T-helper 1 cell treated with Interleukin-12 subunit alpha and Interleukin-12 subunit beta and Interleukin-4 antibody, amounts not matched to agents 30 ng/mL and 1 ng/mL, for 36 hours (primary cell): ENCODE measurements around the gene PCGF1. TPM values are rescaled to one million over a fixed set of nuclear protein-coding genes. Genes with fewer than 3 reads are reported as not detected.

Experiments
- intact Hi-C: fragments of 100-400 bp; cut with micrococcal nuclease; formaldehyde crosslinking; loops from one replicate; pipeline ENCODE4 v1.15.1; 2024
- total RNA-seq: library from RNA; stranded (reverse); gene quantifications from 2 replicates; pipeline ENCODE4 v1.2.3, GENCODE V29; 2022

The PCGF1 gene
- total RNA-seq, 1 donor from 2014 or later: 36.4 TPM

- intact Hi-C loops: loop anchor here (1.0 kb wide), 3 partner anchors 9 to 17 kb away; partner anchors contain the start of genes AUP1, HTRA2, LBX2 and PCGF1
These were observed 9.2 kb upstream of the PCGF1 start for GRCh38 chr2:74516650-74517049.

DNA sequence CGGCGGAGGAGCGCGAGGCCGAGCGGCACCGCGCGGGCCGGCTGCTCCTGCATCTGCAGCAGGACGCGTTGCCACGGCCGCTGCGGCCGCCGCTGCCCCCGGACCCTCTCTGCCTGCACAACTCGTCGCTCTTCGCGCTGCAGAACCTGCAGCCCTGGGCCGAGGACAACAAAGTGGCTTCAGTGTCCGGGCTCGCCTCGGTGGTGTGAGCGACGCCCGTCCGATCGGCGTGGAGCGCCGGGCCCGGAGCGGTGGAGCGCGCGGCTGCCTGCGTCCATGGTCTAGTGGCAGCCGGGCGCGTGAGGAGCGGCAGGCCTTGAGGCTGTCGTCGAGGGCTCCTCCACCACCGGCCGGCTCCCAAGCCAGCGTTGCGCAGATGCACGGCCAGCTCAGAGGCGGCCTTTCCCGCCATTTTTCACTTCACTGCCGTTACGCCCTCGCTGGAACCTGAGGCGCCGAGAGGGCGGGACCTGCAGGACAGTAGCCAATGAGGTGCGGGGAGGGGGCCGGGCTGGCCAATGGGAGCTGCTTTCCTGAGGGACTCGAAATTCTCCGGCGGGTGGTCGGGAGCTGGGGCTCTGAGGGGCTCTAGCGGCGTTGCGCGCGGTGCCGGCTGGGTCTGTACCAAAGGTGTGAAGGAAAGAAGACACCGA, 8.6 kb upstream of the PCGF1 start:
- intact Hi-C loops: loop anchor here (1.0 kb wide), 3 partner anchors 9 to 17 kb away; partner anchors contain the start of genes AUP1, HTRA2, LBX2 and PCGF1

DNA sequence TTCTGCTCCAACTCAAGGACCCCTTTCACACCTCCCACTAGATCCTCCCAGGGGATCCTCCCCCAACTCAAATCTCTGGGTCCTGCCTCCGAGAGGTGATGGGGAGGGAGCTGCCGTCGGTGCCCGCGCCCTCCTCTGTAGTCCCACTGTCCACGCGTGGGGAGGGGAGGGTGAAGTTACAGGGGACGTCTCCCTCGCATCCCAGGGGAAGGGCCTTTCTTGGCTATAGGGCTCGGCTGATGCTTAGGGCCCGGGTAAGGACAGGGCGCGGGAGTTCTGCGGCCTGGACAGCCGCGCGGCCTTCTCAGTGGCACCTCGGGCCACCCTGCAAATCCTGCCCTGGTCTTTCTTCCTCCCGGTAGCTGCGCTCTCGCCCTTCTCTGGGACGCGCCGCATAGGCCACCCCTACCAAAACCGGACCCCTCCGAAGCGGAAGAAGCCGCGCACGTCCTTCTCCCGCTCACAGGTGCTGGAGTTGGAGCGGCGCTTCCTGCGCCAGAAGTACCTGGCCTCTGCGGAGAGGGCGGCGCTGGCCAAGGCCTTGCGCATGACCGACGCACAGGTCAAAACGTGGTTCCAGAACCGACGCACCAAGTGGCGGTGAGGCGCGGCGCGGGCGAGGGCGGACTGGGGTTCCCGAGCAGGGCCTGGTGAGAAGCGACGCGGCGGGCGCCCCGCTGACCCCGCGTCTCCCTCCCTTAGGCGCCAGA, 7.9 kb upstream of the PCGF1 start:
- intact Hi-C loops: no loop called here

GRCh38 chr2:74514368-74515270, 7.1 kb upstream of the PCGF1 start, which contains the start of gene TLX2:
Gene TLX2, plus strand, starts transcription at chr2:74514450. Its CDS starts 357 bp downstream, at chr2:74514807.
- intact Hi-C loops: loop anchor here (1.0 kb wide), 1 partner anchor 18 kb away; no protein-coding TSS in a partner anchor

DNA sequence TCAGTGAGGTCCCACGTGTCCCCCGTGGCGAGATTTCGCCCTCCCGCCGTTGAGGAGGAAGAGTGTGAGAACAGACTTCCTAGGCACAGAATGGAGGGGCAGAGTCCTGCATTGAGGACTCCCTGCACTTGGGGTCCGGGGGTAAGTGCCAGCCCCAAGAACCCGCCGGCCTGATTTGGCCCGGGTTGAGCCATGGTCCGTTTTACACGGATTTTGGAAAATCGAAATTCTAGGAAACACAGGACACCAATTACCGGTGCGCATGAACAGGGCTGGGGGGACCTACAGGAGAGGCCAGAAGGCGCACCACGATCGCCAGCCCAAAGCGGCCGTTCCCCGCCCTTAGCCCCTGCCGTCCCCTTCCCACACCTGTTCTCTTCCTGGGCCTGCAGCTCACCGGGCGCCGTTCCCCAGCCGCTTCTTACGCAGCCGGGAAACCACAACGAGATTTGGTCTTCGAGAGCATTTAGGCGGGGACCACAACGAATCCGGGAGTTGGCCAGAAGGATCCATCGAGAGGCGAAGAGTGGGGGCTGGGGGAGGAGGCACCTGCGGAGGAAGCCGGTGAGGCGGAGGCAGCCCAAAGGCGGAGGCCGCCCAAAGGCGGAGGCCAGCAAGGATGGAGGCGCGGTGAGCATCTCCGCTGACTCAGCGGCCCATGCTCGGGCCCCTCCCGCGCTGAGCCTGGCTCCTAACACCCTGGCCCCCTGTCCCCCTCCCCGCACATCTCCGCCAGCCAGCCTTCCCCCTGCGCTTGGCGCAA, 6.3 kb upstream of the PCGF1 start:
- intact Hi-C loops: loop anchor here (1.0 kb wide), 1 partner anchor 19 kb away; no protein-coding TSS in a partner anchor

GRCh38 chr2:74512744-74513604, 5.5 kb upstream of the PCGF1 start:
- intact Hi-C loops: no loop called here

DNA sequence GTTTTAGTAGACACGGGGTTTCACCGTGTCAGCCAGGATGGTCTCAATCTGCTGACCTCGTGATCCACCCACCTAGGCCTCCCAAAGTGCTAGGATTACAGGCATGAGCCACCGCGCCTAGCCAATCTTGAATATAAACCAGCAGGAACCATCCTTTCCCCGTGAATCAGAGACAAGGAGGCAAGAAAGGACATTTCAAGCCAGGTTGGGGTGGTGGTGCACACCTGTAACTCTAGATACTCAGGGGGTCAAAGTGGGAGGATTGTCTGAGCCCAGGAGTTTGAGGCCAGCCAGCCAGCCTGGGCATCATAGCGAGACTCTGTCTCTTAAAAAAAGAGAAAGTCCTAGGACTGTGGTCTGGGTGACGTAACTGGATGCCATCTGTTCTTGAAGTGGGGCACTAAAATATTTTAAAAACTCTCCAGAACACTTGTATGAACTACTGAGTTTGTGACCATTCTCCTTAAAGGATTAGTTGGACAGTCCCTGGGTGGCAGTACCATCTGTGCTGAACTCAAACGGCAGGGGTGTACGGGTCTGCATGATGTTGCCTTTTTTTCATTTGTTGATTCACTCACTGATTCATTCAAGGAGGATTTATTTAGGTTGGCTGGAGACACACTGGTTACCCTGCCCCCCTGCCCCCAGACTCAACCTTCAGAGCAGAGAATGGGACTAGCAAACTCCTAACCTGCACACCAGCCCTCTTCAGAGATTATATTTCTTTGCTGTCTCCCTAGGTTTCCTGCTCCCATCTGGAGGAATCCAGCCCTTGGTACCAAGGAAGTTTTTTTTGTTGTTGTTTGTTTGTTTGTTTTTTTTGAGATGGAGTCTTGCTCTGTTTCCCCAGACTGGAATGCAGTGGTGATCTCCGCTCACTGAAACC, 3.9 kb upstream of the PCGF1 start:
- intact Hi-C loops: no loop called here

DNA sequence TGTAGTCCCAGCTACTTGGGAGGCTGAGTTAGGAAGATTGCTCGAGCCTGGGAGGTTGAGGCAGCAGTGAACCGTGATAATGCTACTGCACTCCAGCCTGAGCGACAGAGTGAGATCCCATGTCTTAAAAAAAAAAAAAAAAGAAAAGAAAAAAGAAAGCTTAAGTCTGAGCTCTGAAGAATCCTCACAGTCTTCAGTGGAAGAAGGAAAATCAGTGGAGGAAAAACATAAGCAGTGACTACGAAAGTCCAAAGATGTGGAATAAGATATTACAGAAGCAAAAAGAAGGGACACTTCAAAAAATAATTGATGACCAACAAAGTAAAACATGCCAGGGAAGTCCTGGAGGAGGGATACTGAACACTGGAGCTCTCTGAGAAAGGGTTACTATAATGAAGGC, 2.8 kb upstream of the PCGF1 start:
- intact Hi-C loops: no loop called here

- intact Hi-C loops: loop anchor here (1.0 to 2.0 kb wide), 14 partner anchors 8 to 771 kb away; partner anchors contain the start of genes AUP1, C2orf81, DGUOK and DOK1
These were observed 528 bp upstream of the PCGF1 start for GRCh38 chr2:74507926-74508520.

- intact Hi-C loops: loop anchor here (2.0 kb wide), 4 partner anchors 51 to 239 kb away; partner anchors contain the start of genes C2orf81, INO80B, SEMA4F and WDR54
These were observed 1.8 kb downstream of the PCGF1 start for GRCh38 chr2:74505448-74506246.

DNA sequence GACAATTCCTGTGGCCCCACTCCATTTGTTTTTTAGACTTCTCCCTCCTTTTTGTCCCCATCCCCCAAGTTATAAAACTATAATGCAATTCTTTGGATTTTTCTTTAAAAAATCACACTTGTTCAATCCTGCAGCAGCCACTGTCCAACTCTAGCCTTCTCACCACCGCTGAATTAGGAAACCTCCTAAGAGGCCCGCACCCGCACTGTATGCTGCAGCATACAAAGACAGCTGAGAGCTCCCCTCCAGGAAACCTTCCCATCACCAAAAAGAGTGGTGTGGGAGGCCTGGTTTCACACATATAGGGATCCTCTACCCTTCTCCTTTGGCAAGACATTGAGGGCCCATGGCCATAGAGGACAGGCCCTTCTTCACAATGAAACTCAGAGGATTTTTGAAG, 2.9 kb downstream of the PCGF1 start:
- intact Hi-C loops: loop anchor here (5.0 kb wide), 1 partner anchor 1212 kb away; the partner anchor contains the start of gene EGR4

- intact Hi-C loops: loop anchor here (1.0 to 5.0 kb wide), 2 partner anchors 20 to 1211 kb away; partner anchors contain the start of genes EGR4 and TTC31
These were observed 3.7 kb downstream of the PCGF1 start for GRCh38 chr2:74503506-74504475.

DNA sequence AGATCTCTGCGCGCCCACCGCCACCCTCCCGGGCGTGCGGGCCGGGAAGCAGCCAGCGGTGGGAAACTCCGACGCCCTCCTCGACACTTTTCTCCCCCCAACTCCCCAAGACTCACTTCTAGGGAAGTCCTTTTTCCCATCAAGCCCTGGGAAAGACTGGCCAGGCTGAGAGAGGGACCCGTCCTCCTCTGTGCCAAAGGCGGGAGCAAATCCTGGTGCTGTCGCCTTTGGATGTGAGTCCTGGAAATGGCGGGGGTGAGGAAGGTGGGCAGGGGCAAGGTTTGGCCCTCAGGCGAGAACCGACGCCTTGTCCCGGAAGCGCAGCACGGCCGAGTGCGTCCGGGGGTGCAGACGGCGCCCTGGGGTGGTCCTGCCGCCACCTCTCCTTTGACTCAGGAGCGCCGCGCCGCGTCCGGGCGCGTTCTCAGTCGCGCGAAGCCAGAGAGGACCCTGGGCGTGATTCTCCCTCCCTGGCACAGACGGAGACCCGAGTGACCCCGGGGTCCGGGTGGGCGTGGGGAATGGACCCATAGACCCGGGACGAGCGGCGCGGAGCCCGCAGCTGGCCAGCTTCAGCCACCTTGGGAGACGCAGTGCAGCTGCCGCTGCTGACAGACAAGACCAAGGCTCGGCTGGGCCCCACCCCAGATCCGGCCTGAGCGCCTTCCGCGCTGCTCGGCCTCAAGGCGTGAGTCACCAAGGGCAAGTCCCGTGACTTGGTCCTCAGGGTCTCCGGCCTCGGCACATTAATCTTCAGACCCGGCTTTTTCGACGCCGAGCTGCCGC, 4.6 kb downstream of the PCGF1 start:
- intact Hi-C loops: loop anchor here (1.0 to 5.0 kb wide), 2 partner anchors 20 to 1211 kb away; partner anchors contain the start of genes EGR4 and TTC31

DNA sequence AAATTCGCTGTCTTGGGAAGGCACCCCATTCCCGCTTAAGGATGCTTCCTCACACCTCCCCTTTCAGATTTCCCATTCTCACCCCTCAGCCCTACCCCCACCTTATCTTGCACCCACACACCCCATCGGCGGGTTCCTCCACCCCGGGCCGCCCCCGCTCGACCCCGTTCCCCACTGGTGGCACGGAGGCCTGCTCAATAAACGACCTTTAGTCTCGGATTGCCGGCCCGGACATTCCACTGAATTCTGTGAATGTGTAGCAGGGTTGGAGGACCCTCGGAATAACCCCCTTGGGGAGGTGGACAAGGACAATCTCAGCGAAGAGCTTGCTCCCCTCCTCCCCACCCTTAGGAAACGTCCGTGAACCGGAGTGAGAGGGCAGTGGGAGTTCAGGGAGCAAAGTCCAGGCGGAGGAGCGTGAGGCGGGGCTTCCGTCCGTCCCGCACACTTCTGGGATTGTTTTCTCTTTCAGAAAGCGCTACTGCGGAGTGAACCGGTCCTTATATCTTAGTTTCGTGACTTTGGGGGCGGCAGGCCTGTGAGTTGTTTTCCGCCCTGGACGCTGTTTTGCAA, 5.3 kb downstream of the PCGF1 start:
- intact Hi-C loops: loop anchor here (5.0 kb wide), 1 partner anchor 1210 kb away; the partner anchor contains the start of gene EGR4
